AG09309 (cell line): ENCODE results near the gene SNRNP35.
"Not testable (repeated sequence)": the region's sequence is repeated elsewhere in the genome, so short reads cannot be mapped to it uniquely, and the experiment has no call there.

ENCODE experiments used
- DNase-seq: peaks from one replicate; pipeline ENCODE4 v3.0.0-alpha.2; 2010; ENCODE audit warnings: low read depth
- H3K4me3 ChIP-seq: 2 replicates; pipeline ENCODE4 v1.5.1; 2011; ENCODE audit warnings: mild to moderate bottlenecking, low read depth, low read length, moderate library complexity; ENCODE audit not compliant: control insufficient read depth
- TF ChIP-seq, protein P1 (sequence below): IDR thresholded peaks from 2 replicates; pipeline ENCODE4 v1.5.1; 2011; ENCODE audit warnings: mild to moderate bottlenecking, low read depth, low read length, inconsistent platforms; ENCODE audit not compliant: insufficient read depth, control insufficient read depth; ENCODE audit errors: missing control alignments

The SNRNP35 gene

DNA sequence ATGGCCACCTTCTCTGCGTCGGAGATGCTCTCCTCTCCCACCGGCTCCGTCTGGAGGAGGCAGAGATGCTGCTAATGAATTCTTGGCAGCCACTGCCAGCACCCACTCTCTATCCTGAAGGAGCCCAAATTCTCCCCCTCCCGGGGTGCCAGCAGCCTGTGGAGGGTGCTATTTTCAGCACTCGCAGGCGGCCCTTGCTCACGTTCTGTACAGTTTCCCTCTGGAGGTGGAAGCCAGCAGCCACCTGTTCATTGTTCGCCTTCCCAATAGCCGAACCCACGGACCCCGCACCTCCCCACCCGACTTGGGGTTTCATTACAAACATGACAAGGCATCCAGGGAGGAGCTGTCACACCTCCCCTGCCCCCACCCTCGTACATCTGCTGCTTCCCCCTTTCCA is 27.8 kb downstream of the SNRNP35 start:
- no peak for DNase-seq
- TF ChIP-seq, protein P1, sequence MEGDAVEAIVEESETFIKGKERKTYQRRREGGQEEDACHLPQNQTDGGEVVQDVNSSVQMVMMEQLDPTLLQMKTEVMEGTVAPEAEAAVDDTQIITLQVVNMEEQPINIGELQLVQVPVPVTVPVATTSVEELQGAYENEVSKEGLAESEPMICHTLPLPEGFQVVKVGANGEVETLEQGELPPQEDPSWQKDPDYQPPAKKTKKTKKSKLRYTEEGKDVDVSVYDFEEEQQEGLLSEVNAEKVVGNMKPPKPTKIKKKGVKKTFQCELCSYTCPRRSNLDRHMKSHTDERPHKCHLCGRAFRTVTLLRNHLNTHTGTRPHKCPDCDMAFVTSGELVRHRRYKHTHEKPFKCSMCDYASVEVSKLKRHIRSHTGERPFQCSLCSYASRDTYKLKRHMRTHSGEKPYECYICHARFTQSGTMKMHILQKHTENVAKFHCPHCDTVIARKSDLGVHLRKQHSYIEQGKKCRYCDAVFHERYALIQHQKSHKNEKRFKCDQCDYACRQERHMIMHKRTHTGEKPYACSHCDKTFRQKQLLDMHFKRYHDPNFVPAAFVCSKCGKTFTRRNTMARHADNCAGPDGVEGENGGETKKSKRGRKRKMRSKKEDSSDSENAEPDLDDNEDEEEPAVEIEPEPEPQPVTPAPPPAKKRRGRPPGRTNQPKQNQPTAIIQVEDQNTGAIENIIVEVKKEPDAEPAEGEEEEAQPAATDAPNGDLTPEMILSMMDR = no peak
- H3K4me3 ChIP-seq = no peak overlapping the region

DNA sequence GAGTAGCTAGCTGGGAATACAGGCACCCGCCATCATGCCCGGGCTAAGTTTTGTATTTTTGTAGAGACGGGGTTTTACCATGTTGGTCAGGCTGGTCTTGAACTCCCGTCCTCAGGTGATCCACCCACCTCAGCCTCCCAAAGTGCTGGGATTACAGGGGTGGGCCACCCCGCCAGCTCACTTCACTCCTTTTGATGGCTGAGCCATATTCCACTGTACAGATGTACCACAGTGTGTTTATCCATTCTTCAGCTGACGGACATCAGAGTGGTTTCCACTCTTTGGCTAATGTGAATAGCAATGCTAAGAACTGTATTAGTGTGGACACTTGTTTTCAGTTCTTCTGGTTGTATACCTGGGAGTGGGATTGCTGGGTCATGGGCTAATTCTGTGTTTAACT is 29.5 kb downstream of the SNRNP35 start:
- no peak for DNase-seq
- TF ChIP-seq, protein P1 = no peak
- H3K4me3 ChIP-seq = no peak overlapping the region

DNA sequence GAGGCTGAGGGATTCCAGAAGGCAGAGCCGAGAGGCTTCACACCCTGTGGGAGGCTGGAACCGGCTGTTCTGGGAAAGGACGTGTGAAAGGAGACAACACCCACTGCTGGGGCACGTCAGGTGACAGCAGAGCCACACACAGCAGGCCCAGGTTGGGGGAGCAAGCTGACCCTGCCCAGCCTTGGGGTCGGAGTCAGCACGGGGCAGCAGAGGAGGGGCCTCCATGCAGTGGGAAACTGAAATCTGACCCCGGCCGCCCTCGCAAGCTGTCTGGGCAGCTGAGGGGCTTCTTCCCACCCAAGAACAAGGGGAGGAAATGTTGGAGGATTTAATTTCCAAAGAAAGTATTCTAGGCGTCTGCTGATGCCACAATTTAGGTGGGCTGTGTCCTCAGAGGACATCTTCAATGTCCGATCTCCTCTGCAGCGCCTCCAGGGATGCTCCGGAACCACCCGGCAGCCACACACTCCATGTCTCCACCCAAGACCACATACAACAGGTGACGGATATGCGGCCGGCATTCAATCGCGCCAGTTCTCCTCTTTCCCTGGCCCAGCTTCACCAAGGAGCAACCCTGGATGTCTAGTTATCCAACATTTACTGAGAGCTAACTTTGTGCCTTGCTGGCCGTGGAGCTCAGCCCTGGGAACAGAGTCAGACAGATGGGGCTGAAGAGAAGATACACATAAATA is 30.7 kb downstream of the SNRNP35 start:
- TF ChIP-seq, protein P1 = no peak
- no peak overlapping the region for H3K4me3 ChIP-seq
- no peak for DNase-seq

DNA sequence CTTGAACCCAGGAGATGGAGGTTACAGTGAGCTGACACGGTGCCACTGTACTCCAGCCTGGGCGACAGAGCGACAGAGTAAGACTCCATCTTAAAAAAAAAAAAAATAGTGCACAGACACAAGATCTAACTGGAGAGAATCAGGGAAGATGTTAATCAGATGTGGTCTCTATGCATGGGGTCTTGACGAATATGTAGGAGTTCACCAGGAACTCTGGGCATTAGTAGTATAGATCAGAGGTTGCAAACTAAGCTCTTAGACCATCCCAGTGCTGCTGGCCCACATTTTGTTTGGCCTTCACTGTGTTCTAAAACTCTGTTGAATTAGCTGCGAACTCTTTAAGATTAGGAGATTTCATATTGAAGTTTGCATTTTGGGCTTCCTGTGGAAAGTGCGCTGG is 31.6 kb downstream of the SNRNP35 start:
- TF ChIP-seq, protein P1 = no peak
- no peak overlapping the region for H3K4me3 ChIP-seq
- DNase-seq = no peak

DNA sequence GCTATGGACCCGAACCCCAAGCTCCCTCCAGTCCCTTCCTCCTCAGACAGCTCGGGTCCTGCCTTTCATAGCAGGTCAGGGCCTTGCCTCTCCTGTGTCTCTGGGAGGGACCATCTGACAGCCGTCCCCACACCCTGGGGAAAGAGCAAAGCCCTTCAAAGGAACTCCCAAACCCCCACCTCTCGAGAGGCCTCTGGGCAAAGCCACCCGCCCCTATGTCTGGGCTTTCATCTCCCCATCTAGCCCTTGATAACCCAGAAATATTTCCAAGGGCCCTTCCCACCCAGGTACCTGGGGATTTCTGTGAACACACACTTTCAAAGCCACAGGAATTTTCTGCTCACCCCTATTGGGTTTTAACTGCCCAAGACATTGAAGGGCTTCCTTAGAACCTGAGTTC is 32.1 kb downstream of the SNRNP35 start:
- TF ChIP-seq, protein P1 = no peak
- H3K4me3 ChIP-seq = no peak overlapping the region
- no peak for DNase-seq

DNA sequence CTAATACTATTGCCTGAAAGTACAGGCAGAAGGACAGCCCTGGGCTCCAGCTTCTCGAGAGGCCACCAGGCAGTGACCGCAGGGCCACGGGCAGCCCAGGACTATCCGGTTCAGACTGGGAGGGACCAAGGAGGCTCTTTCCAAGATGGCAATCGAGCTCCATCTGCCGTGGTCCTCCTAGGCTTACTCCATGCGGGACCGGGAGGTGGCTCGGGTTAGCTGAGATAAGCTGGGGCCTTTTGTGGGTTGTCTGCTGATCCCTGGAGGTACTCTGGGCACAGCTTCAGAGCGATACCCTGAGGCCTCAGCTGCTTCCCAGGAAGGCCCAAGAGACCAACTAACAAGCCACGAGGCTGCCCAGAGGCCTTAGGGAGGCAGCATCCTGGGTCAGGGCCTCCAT is 33.1 kb downstream of the SNRNP35 start:
- DNase-seq = no peak
- TF ChIP-seq, protein P1 = no peak

DNA sequence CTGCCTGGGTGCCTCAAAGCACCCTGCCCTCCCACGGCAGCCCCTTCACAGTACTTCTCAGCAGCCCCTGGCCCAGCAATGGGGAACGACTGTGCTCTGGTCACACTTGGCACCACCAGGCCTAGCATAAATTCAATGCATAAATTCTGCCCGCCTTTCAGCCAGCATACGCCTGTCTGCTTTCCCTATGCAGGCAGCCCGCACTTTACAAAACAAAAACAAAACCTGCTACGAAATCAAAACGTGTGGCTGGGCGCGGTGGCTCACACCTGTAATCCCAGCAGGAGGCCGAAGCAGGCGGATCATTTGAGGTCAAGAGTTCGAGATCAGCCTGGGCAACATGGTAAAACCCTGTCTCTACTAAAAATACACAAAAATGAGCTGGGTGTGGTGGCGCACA is 33.5 kb downstream of the SNRNP35 start:
- H3K4me3 ChIP-seq = no peak overlapping the region
- TF ChIP-seq, protein P1 = no peak
- no peak for DNase-seq

More for the DNA sequence above, 33.1 kb downstream of the SNRNP35 start:
- no peak overlapping the region for H3K4me3 ChIP-seq

DNA sequence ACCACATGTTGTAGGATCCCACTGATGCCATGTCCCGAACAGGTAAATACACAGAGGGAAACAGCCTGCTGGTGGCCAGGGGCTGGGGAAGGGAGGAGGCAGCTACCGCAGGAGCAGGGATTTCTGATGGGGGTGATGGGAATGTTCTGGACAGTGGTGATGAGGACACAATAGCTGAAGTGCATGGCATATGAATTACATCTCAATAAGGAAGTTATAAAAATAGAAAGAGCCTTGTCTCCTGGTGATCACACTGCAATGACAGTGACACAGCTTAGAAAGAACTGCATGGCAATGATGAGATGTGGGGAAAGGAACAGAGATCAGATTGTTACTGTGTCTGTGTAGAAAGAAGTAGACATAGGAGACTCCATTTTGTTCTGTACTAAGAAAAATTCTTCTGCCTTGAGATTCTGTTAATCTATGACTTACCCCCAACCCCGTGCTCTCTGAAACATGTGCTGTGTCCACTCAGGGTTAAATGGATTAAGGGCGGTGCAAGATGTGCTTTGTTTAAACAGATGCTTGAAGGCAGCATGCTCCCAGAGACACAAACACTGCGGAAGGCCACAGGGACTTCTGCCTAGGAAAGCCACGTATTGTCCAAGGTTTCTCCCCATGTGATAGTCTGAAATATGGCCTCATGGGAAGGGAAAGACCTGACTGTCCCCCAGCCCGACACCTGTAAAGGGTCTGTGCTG is 34.5 kb downstream of the SNRNP35 start:
- not testable (repeated sequence) for H3K4me3 ChIP-seq, DNase-seq
